A549 (cell line): Measurements from ENCODE around the gene MPPED2. TPM values are rescaled to one million over a fixed set of nuclear protein-coding genes. Genes with fewer than 3 reads are reported as not detected.

Experiments used
- ATAC-seq, 2 experiments: fragments of 200-7000 bp in 1 of 2; fragments of >200 bp in 1 of 2; cut with Nextera tagmentation in 1 of 2; cut with Tn5 transposase in 1 of 2; 3 replicates each; pipeline versions ENCODE4 v1.8.0 to v1.9.1; 2018 to 2020; ENCODE audit warnings: mild to moderate bottlenecking in 1 of 2, moderate library complexity in 1 of 2
- CTCF ChIA-PET: fragments of 300-600 bp; sonication (Branson Sonifier 250); formaldehyde crosslinking; extraction: SDS; loops from one replicate; lab custom pipeline; 2021; ENCODE audit warnings: antibody characterized with exemption, inconsistent platforms; lab: Yijun Ruan, JAX
- POLR2A ChIA-PET: fragments of 350-600 bp; formaldehyde crosslinking; extraction: SDS; loops from one replicate; lab custom pipeline; 2021; ENCODE audit warnings: antibody characterized with exemption, inconsistent platforms; lab: Yijun Ruan, JAX
- DNase-seq, 2 experiments: peaks; one replicate each; pipeline versions ENCODE4 v3.0.0 to v3.0.0-alpha.2; 2011 to 2016; ENCODE audit warnings: low read depth in 1 of 2, low spot score in 1 of 2
- FAIRE-seq: peaks from 2 replicates; lab custom pipeline; 2011; peaks lifted over from hg19 to GRCh38; lab: Jason Lieb, UNC
- H3K27ac ChIP-seq, 2 experiments: fragments of >200 bp; sonication (Bioruptor Twin); formaldehyde crosslinking; 3 replicates each; pipeline ENCODE4 v1.5.1; 2016 to 2017
- H3K4me1 ChIP-seq: fragments of >200 bp; sonication (Bioruptor Twin); formaldehyde crosslinking; 3 replicates; pipeline ENCODE4 v1.6.1; 2016
- H3K4me2 ChIP-seq: fragments of >200 bp; sonication (Bioruptor Twin); formaldehyde crosslinking; 3 replicates; pipeline ENCODE4 v1.6.1; 2016
- H3K4me3 ChIP-seq: fragments of >200 bp; sonication (Bioruptor Twin); formaldehyde crosslinking; 3 replicates; pipeline ENCODE4 v1.5.1; 2016
- H3K9me3 ChIP-seq: fragments of >200 bp; sonication (Bioruptor Twin); formaldehyde crosslinking; 3 replicates; pipeline ENCODE4 v1.6.1; 2016
- CBX2 ChIP-seq: fragments of 200-600 bp; sonication (generic); IDR thresholded peaks from 2 replicates; pipeline ENCODE4 v1.6.1; 2016; ENCODE audit warnings: low read depth, mild to moderate bottlenecking, borderline replicate concordance
- CEBPB ChIP-seq, 2 experiments: fragments of >200 bp in 1 of 2; sonication (Bioruptor Twin) in 1 of 2; formaldehyde crosslinking in 1 of 2; IDR thresholded peaks; 2 replicates each; pipeline ENCODE4 v1.6.1; 2012 to 2016
- CHD4 ChIP-seq: fragments of 200-600 bp; sonication (generic); IDR thresholded peaks from 2 replicates; pipeline ENCODE4 v1.6.1; 2016; ENCODE audit warnings: antibody characterized with exemption, mild to moderate bottlenecking, borderline replicate concordance
- GATA3 ChIP-seq: IDR thresholded peaks from 2 replicates; pipeline ENCODE4 v1.6.1; 2012; ENCODE audit warnings: borderline replicate concordance
- HDAC2 ChIP-seq: fragments of 200-600 bp; sonication (generic); IDR thresholded peaks from 2 replicates; pipeline ENCODE4 v1.6.1; 2016
- HOXA7 ChIP-seq: fragments of 250-450 bp; sonication (Bioruptor Pico); IDR thresholded peaks from 2 replicates; pipeline ENCODE4 v1.5.0; 2020; ENCODE audit warnings: mild to moderate bottlenecking, moderate library complexity
- HOXB13 ChIP-seq: fragments of 250-450 bp; sonication (Bioruptor Pico); IDR thresholded peaks from 2 replicates; pipeline ENCODE4 v1.5.0; 2020; ENCODE audit warnings: low read depth, mild to moderate bottlenecking, moderate library complexity
- POLR2A ChIP-seq: IDR thresholded peaks from 2 replicates; pipeline ENCODE4 v1.6.1; 2012; ENCODE audit warnings: mild to moderate bottlenecking, low read length
- RCOR1 ChIP-seq: fragments of 150-350 bp; IDR thresholded peaks from 2 replicates; pipeline ENCODE4 v1.6.1; 2014; ENCODE audit warnings: antibody characterized with exemption, low read length, low read depth
- RNF2 ChIP-seq: fragments of 200-600 bp; sonication (generic); IDR thresholded peaks from 2 replicates; pipeline ENCODE4 v1.6.1; 2016; ENCODE audit warnings: low read depth, mild to moderate bottlenecking, antibody characterized with exemption, moderate library complexity, borderline replicate concordance
- SMC3 ChIP-seq: fragments of >200 bp; sonication (Bioruptor Twin); formaldehyde crosslinking; IDR thresholded peaks from 3 replicates; pipeline ENCODE4 v1.6.1; 2018; ENCODE audit warnings: inconsistent platforms
- SREBF2 ChIP-seq: fragments of 450-650 bp; IDR thresholded peaks from 2 replicates; pipeline ENCODE4 v1.6.1; 2014; ENCODE audit warnings: mild to moderate bottlenecking, moderate library complexity
- TFCP2L1 ChIP-seq: fragments of 250-450 bp; sonication (Bioruptor Pico); IDR thresholded peaks from 2 replicates; pipeline ENCODE4 v1.5.0; 2021; ENCODE audit warnings: mild to moderate bottlenecking
- TP53 ChIP-seq: fragments of 250-450 bp; sonication (Bioruptor Pico); IDR thresholded peaks from 2 replicates; pipeline ENCODE4 v1.5.0; 2021; ENCODE audit warnings: mild to moderate bottlenecking, moderate library complexity
- ZNF302 ChIP-seq: fragments of 250-450 bp; sonication (Bioruptor Pico); IDR thresholded peaks from 2 replicates; pipeline ENCODE4 v1.9.0; 2021; ENCODE audit warnings: inconsistent platforms, mild to moderate bottlenecking, moderate library complexity
- WGBS: methylation state at CpG from one replicate; pipeline ENCODE4 v1.1.6; 2017; ENCODE audit errors: missing lambda C conversion rate; 5-methylcytosine and 5-hydroxymethylcytosine counted together
- polyA plus RNA-seq, 4 experiments: library from polyadenylated mRNA; depleted of rRNA in 3 of 4; stranded (reverse); fragments of >200 nt; fragmentation: RNase III in 1 of 4; extraction: RNeasy Plus Mini Kit Qiagen cat#74134 plus additional on column Dnase treatment in 1 of 4; gene quantifications; 2 replicates in 3 of 4; 3 replicates in 1 of 4; pipeline ENCODE4 v1.2.3, GENCODE V29; 2011 to 2017
- TF ChIP-seq, protein P1 (sequence below): IDR thresholded peaks from 2 replicates; pipeline ENCODE4 v1.6.1; 2012
- TF ChIP-seq, protein P2 (sequence below): IDR thresholded peaks from 2 replicates; pipeline ENCODE4 v1.6.1; 2012
- TF ChIP-seq, protein P3 (sequence below): fragments of 200-600 bp; sonication (generic); IDR thresholded peaks from 2 replicates; pipeline ENCODE4 v1.6.1; 2016; ENCODE audit warnings: antibody characterized with exemption, mild to moderate bottlenecking, moderate library complexity
- TF ChIP-seq, protein P4 (sequence below): fragments of >200 bp; sonication (Bioruptor Twin); formaldehyde crosslinking; IDR thresholded peaks from 3 replicates; pipeline ENCODE4 v1.6.1; 2016
- TF ChIP-seq, protein P5 (sequence below): IDR thresholded peaks from 2 replicates; pipeline ENCODE4 v1.6.1; 2012; ENCODE audit warnings: low read depth, borderline replicate concordance

The MPPED2 gene
- polyA plus RNA-seq, 2 of the 4 experiments (the other 2 are of a cell fraction): not detected

DNA sequence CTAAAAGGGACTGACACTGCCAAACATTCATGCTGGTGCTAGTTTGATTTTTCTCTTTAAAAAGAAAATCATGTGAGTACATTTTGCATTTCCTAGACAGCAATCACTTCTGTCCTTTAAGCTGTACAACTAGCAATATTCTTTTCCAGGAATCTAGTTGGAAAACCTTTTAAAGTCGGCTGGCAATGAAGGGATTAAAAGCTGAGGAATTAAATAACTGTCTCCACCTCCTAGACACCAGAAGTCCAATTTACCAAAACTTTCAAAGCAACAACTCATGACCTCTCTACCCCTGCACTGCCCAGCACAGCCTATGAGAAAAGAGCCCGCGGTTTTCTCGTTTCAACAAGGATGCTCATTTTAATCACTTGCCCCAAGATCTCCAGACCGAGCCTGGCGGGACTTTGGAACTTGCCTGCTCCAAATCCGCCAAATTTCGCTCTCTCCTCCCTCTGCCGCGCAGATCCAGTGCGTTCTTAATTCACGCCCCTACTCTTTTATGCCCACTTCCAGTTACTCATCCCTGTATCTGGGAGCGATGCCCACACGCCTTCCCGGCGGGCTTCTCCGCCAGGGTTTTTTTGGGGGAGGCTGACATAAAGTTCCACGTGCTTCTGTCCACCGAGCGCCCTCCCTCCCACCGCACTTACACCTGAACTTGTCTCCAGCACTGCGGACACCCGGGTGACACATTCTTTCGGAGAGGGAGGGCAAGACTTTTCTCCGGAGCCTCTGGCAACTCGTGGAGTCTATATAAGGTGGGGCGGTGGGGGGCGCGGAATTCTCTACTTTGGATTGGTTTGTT, 2.5 kb downstream of the MPPED2 start (continued):
- TF ChIP-seq CHD4: no peak

DNA sequence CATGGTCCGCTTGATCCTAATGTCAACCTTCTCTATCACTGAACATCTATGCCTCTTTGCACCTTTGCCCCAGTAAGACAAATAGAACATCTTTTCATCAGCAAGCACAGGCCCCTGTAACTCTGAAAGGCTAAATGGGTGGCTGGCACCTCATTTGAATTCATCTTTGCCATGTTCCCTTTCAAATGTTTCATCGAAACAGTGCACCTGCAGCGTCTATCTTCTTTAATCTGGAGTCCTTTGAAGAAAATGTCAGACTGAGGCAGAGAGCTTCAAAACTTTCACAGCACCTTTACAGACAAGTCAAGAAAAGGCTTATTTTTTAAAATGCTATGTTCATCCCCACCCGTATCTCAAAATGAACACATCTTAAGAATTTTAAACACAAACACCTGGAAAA, 3.4 kb downstream of the MPPED2 start:
- H3K9me3 ChIP-seq: no peaks in the 10 kb centered on the region
- ATAC-seq: no peak
- H3K4me3 ChIP-seq: no peak overlapping the region
- no peak for DNase-seq
- no peak for TF ChIP-seq HOXB13
- no peak for TF ChIP-seq TFCP2L1 (CRISPR knock-in tag)
- no peak for TF ChIP-seq HDAC2
- TF ChIP-seq CEBPB (IDR thresholded peaks at IDR 0.05): no peak
- no peak for TF ChIP-seq SREBF2
- TF ChIP-seq POLR2A: no peak
- no peak for TF ChIP-seq RCOR1
- no peak for TF ChIP-seq SMC3
- POLR2A ChIA-PET: no interaction called here
- CTCF ChIA-PET: interaction anchor here (0.7 kb wide), 1 partner anchor 168 kb away, joined by 3 read pairs; no protein-coding TSS in a partner anchor
- H3K4me1 ChIP-seq: peaks cover 4% of the 10 kb centered on the region; the same call in 2 of the 3 replicates
- no peak overlapping the region for H3K27ac ChIP-seq
- 23% methylated on average over 4 of the region's 4 CpGs for WGBS
- no peak overlapping the region for H3K4me2 ChIP-seq
- FAIRE-seq: no peak

DNA sequence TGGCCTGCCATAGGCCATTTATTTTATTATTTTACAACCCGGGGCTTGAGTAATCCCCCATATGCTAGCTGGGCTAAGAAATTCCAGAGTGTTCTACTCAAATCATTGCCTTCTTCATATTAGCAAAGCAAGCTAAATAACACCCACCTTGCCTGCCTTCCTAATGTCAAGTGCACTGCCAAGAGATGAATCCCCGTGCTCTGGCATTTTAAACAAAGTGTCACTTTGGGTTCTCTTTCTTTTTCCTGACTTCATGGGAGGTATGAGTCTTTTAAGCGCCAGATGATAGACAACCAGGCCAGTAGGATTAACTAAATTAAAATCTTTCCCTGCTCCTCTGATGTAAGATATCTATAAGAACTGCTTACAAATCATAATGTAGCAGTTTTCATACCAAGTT, 4.5 kb downstream of the MPPED2 start:
- no peak overlapping the region for H3K4me3 ChIP-seq
- H3K4me2 ChIP-seq: no peak overlapping the region
- no peak for ATAC-seq
- no peaks in the 10 kb centered on the region for H3K9me3 ChIP-seq
- FAIRE-seq: no peak
- peaks cover 3% of the 10 kb centered on the region; the same call in 2 of the 3 replicates for H3K4me1 ChIP-seq
- no peak overlapping the region for H3K27ac ChIP-seq
- TF ChIP-seq ZNF302 (CRISPR knock-in tag) (no peak), TP53 (CRISPR knock-in tag) (no peak), RCOR1 (no peak)
- ChIA-PET POLR2A (no interaction called here), CTCF (no interaction called here)
- WGBS: 9% methylated on average over 3 of the region's 3 CpGs
- no peak for DNase-seq

DNA sequence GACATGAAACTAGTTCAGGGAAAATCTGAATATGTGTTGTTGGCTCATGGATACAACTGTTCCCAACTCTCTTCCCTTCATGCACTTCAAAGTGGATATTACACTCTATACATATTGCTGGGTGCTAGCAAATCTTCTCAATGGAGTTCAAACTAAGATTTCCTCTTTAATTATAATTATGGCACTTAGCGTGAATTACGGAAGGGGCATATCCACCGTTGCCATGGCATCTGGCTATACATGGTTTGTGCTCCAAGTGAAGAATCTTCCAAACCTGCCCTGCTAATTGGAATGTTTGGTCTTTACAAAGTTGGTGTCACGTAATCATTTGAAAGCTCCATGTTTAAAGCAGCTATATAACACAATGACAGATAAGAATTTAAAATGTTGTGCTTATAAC, 5.6 kb downstream of the MPPED2 start:
- no peak for TF ChIP-seq HOXA7 (CRISPR knock-in tag)
- no peak for TF ChIP-seq CBX2
- WGBS: 30% methylated on average over 4 of the region's 4 CpGs
- no peak for ATAC-seq
- DNase-seq: no peak
- FAIRE-seq: no peak
- H3K9me3 ChIP-seq: no peaks in the 10 kb centered on the region
- POLR2A ChIA-PET: no interaction called here
- CTCF ChIA-PET: no interaction called here
- no peak overlapping the region for H3K4me2 ChIP-seq
- H3K27ac ChIP-seq: no peak overlapping the region
- no peaks in the 10 kb centered on the region; the same call in 2 of the 3 replicates for H3K4me1 ChIP-seq
- no peak overlapping the region for H3K4me3 ChIP-seq

DNA sequence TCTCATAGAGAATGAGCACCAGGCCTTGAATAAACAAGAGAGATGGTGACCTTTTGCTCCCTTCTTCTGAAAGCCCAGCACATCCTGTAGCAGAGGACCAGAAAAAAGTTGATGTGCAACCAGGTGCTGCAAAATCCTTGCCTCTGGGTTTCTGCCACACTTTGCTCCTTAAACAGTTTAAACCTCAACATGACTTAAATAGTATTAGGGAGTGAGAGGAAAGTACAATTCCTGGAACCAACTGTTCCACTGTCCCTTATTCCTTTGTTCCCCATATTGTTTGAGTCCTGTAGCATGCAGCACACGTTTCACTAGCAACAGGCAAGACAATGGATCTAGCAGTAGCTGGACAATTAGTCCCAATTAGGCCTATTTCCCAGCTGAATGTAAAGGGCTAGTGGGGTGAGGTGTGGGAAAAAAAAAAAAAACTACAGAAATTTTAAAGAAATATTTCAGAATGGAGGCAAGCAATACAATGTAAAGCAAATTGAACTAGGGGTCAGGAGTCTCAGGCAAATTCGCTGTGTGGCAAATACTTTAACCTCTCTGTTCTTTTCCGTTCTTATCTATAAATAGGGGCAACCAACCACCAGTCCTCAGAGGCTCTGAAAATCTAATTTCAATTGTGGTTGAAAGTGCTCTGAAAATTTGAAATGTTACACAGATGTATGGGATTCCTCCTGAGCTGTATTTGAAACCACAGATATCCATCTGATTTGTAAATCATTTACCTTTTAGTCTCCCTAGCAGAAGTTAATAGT, 6.6 kb downstream of the MPPED2 start:
- no peak for DNase-seq
- no peak for FAIRE-seq
- Histone ChIP-seq H3K4me1 (no peaks in the 10 kb centered on the region), H3K4me3 (no peak overlapping the region), H3K4me2 (no peak overlapping the region), H3K27ac (no peak overlapping the region), H3K9me3 (no peaks in the 10 kb centered on the region)
- ATAC-seq: no peak
- CTCF ChIA-PET: no interaction called here
- POLR2A ChIA-PET: no interaction called here
- WGBS: 4% methylated on average over 3 of the region's 3 CpGs
- TF ChIP-seq, protein P1, sequence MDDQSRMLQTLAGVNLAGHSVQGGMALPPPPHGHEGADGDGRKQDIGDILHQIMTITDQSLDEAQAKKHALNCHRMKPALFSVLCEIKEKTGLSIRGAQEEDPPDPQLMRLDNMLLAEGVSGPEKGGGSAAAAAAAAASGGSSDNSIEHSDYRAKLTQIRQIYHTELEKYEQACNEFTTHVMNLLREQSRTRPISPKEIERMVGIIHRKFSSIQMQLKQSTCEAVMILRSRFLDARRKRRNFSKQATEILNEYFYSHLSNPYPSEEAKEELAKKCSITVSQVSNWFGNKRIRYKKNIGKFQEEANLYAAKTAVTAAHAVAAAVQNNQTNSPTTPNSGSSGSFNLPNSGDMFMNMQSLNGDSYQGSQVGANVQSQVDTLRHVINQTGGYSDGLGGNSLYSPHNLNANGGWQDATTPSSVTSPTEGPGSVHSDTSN: no peak
- TF ChIP-seq, protein P2, sequence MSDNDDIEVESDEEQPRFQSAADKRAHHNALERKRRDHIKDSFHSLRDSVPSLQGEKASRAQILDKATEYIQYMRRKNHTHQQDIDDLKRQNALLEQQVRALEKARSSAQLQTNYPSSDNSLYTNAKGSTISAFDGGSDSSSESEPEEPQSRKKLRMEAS: no peak
- TF ChIP-seq, protein P3, sequence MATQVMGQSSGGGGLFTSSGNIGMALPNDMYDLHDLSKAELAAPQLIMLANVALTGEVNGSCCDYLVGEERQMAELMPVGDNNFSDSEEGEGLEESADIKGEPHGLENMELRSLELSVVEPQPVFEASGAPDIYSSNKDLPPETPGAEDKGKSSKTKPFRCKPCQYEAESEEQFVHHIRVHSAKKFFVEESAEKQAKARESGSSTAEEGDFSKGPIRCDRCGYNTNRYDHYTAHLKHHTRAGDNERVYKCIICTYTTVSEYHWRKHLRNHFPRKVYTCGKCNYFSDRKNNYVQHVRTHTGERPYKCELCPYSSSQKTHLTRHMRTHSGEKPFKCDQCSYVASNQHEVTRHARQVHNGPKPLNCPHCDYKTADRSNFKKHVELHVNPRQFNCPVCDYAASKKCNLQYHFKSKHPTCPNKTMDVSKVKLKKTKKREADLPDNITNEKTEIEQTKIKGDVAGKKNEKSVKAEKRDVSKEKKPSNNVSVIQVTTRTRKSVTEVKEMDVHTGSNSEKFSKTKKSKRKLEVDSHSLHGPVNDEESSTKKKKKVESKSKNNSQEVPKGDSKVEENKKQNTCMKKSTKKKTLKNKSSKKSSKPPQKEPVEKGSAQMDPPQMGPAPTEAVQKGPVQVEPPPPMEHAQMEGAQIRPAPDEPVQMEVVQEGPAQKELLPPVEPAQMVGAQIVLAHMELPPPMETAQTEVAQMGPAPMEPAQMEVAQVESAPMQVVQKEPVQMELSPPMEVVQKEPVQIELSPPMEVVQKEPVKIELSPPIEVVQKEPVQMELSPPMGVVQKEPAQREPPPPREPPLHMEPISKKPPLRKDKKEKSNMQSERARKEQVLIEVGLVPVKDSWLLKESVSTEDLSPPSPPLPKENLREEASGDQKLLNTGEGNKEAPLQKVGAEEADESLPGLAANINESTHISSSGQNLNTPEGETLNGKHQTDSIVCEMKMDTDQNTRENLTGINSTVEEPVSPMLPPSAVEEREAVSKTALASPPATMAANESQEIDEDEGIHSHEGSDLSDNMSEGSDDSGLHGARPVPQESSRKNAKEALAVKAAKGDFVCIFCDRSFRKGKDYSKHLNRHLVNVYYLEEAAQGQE: no peak
- TF ChIP-seq TFCP2L1 (CRISPR knock-in tag): no peak
- no peak for TF ChIP-seq RNF2
- TF ChIP-seq, protein P4, sequence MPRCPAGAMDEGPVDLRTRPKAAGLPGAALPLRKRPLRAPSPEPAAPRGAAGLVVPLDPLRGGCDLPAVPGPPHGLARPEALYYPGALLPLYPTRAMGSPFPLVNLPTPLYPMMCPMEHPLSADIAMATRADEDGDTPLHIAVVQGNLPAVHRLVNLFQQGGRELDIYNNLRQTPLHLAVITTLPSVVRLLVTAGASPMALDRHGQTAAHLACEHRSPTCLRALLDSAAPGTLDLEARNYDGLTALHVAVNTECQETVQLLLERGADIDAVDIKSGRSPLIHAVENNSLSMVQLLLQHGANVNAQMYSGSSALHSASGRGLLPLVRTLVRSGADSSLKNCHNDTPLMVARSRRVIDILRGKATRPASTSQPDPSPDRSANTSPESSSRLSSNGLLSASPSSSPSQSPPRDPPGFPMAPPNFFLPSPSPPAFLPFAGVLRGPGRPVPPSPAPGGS: no peak
- no peak for TF ChIP-seq GATA3
- TF ChIP-seq, protein P5, sequence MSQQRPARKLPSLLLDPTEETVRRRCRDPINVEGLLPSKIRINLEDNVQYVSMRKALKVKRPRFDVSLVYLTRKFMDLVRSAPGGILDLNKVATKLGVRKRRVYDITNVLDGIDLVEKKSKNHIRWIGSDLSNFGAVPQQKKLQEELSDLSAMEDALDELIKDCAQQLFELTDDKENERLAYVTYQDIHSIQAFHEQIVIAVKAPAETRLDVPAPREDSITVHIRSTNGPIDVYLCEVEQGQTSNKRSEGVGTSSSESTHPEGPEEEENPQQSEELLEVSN: no peak
- no peak for TF ChIP-seq SMC3
- TF ChIP-seq RCOR1: no peak
- no peak for TF ChIP-seq CHD4
